WI38 (cell line): Measurements from ENCODE around the gene ST8SIA1.
A peak's percentile ranks its signal among the peaks of the same experiment; 100 is the strongest.

ENCODE experiments used
- H3K4me3 ChIP-seq: 2 replicates; pipeline ENCODE4 v1.5.1; 2011; ENCODE audit warnings: low read depth, mild to moderate bottlenecking, control low read depth, low read length
- TF ChIP-seq, protein P1 (sequence below): IDR thresholded peaks from 2 replicates; pipeline ENCODE4 v1.5.1; 2012; ENCODE audit warnings: low read depth, mild to moderate bottlenecking, control low read depth, low read length

Gene ST8SIA1

DNA sequence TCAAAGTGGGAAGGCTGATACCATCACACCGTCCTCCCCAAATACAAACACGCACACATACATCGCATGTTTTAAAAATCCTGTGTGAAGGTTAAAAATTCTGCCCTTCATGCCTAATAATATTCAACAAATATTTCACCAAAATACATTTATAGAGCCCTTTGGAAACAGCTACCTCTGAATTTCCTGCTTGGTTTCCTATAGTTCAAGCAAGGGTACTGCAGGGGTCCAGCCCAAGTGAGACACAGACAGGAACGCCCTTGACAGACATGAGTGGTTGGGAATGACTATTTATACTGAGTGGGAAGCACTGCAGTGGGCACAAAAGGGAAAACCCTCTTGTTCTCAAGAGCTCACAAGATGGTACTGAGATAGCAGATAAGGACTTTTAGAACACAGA is 51.0 kb downstream of the ST8SIA1 start:
- TF ChIP-seq, protein P1, sequence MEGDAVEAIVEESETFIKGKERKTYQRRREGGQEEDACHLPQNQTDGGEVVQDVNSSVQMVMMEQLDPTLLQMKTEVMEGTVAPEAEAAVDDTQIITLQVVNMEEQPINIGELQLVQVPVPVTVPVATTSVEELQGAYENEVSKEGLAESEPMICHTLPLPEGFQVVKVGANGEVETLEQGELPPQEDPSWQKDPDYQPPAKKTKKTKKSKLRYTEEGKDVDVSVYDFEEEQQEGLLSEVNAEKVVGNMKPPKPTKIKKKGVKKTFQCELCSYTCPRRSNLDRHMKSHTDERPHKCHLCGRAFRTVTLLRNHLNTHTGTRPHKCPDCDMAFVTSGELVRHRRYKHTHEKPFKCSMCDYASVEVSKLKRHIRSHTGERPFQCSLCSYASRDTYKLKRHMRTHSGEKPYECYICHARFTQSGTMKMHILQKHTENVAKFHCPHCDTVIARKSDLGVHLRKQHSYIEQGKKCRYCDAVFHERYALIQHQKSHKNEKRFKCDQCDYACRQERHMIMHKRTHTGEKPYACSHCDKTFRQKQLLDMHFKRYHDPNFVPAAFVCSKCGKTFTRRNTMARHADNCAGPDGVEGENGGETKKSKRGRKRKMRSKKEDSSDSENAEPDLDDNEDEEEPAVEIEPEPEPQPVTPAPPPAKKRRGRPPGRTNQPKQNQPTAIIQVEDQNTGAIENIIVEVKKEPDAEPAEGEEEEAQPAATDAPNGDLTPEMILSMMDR: no peak
- H3K4me3 ChIP-seq: no peak overlapping the region

DNA sequence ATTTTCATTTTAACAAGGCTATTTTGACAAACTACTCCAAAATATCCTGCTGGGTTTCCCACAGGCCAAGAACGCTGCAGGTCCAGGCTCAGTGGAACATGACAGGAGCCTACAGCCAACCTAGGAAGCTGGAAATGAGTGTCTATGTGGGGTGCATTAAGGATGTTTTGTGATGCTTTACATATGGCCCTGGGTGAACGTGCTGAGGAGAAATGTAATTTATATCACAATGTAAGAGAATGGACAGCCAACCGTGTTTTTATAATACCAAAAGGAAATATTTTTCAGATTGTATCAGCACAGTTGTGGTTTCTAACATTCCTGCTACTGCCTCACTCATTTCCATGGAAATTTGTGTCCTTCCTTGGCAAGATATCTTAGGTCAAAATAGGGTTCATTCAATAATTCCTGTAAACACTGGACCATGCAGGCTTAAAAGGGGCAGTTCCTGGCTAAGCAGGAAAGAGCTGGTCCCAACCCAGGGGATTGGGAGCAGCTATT is 51.5 kb downstream of the ST8SIA1 start:
- TF ChIP-seq, protein P1: no peak
- H3K4me3 ChIP-seq: 0 out of 2 replicates have a peak overlapping the region, but pooled peaks have one; percentile 8

- peak overlapping the region; percentile 43 for H3K4me3 ChIP-seq
- TF ChIP-seq, protein P1: no peak
These were observed 52.2 kb downstream of the ST8SIA1 start for GRCh38 chr12:22282283-22282682.

GRCh38 chr12:22276867-22277266 is 57.6 kb downstream of the ST8SIA1 start:
- no peak overlapping the region for H3K4me3 ChIP-seq
- TF ChIP-seq, protein P1: no peak

GRCh38 chr12:22276313-22276712 is 58.2 kb downstream of the ST8SIA1 start:
- TF ChIP-seq, protein P1: no peak
- no peak overlapping the region for H3K4me3 ChIP-seq

DNA sequence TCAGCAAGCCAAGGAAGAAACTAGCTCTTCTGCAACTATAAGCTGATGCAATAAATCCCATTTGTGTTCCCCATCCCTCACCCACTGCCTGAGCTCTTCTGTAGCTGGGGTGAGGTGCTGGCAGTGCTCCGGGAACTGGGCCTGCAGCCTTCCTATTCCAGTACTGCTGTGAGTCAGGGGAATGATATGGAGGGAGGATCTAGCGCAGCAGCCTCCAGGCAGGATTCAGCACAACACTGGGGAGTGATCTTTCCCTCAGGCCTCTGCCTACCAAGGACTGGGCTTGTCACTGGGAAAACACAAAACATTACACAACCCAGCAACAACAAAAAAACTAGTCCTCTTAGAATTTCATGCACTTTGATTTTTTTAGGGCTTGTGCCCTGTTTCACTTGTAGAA is 58.7 kb downstream of the ST8SIA1 start:
- TF ChIP-seq, protein P1: no peak
- H3K4me3 ChIP-seq: no peak overlapping the region

DNA sequence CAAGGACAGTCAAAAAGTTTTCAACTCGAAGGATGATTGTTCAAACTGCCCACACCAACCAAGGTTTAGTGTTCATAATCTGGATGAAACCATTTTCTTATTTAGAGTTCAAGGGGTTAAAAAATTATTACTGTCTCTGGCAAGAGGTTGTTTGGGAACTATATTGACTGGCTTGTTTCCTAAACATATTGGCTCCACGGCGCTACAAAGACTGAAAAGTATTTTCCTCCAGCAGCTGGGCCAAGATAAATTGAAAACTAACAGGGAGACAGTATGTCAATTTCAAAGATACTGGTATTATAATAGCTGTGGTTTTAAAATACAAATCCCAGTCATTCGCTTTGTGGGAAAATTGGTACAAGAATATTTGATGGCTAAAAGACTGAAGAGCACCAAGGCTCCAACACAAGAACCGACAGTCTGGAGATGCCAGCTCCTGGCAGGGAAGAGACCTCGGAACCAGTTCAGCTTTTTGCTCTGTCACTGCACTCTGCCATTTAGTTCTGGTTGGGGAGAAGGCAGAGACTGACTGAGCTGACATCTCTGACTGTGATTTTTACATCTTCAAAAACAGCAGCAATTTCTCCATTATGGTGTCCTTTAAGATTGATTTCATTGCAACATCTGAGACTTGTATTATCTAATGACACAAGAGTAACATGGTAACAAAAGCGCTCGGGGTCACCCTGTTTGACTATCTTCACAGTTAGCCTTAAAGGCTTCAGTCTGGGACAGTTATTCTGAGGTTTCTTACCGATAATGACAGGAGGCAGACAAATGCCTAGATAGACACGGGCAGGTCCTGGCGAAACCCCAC is 62.0 kb downstream of the ST8SIA1 start:
- H3K4me3 ChIP-seq: no peak overlapping the region
- TF ChIP-seq, protein P1: no peak
